GM12878 (cell line): ENCODE measurements around the gene SLC35A5. TPM values are rescaled to one million over a fixed set of nuclear protein-coding genes. Genes with fewer than 3 reads are reported as not detected.

Experiments
- ATAC-seq: fragments of 200-7000 bp; cut with Tn5 transposase; 3 replicates; pipeline ENCODE4 v1.9.1; 2020; ENCODE audit warnings: mild to moderate bottlenecking, moderate library complexity
- BruUV-seq: library from RNA; stranded (reverse); fragments of 400-500 nt; replicated peaks from 2 replicates; lab custom pipeline; 2021; lab: Mats Ljungman, UMichigan
- CTCF ChIA-PET: fragments of 300-600 bp; sonication (Branson Sonifier 250); formaldehyde crosslinking; extraction: SDS; loops from one replicate; lab custom pipeline; 2021; ENCODE audit warnings: inconsistent platforms; lab: Yijun Ruan, JAX
- POLR2A ChIA-PET: fragments of 350-600 bp; formaldehyde crosslinking; extraction: SDS; loops from one replicate; lab custom pipeline; 2021; ENCODE audit warnings: inconsistent platforms; lab: Charles Lee
- RAD21 ChIA-PET: fragments of 300-600 bp; sonication (Branson Sonifier 250); formaldehyde crosslinking; loops from one replicate; lab custom pipeline; 2023; ENCODE audit warnings: antibody characterized with exemption; ENCODE audit not compliant: unreplicated experiment; lab: Charles Lee
- SMC1A ChIA-PET: fragments of 300-600 bp; sonication (Branson Sonifier 250); formaldehyde crosslinking; loops from one replicate; lab custom pipeline; 2023; ENCODE audit not compliant: unreplicated experiment, uncharacterized antibody; lab: Charles Lee
- DNase-seq: peaks from one replicate; pipeline ENCODE4 v3.0.0-alpha.2; 2011; ENCODE audit warnings: low read depth, low spot score
- FAIRE-seq: peaks from 3 replicates; lab custom pipeline; 2011; peaks lifted over from hg19 to GRCh38; lab: Jason Lieb, UNC
- H2AFZ ChIP-seq: 2 replicates; pipeline ENCODE4 v1.6.0; 2011; ENCODE audit warnings: low read depth, low read length, control low read depth; ENCODE audit not compliant: control insufficient read depth
- H3K27ac ChIP-seq: 2 replicates; pipeline ENCODE4 v1.5.1; 2011; ENCODE audit warnings: control low read depth; ENCODE audit not compliant: control insufficient read depth, insufficient read depth
- H3K27me3 ChIP-seq, 2 experiments: replicated peaks in 1 of 2; 2 replicates each; pipeline versions ENCODE4 v1.6.0 to v1.6.1; 2011; ENCODE audit warnings: low read length in 1 of 2; ENCODE audit not compliant: control insufficient read depth in 2 of 2, insufficient read depth in 2 of 2
- H3K36me3 ChIP-seq, 2 experiments: 2 replicates each; pipeline ENCODE4 v1.5.1; 2011; ENCODE audit warnings: low read length in 1 of 2; ENCODE audit not compliant: control insufficient read depth in 2 of 2, insufficient read depth in 2 of 2
- H3K4me1 ChIP-seq: 2 replicates; pipeline ENCODE4 v1.6.1; 2011; ENCODE audit warnings: mild to moderate bottlenecking, low read length, moderate library complexity, mixed read lengths; ENCODE audit not compliant: control insufficient read depth, insufficient read depth
- H3K4me2 ChIP-seq: 2 replicates; pipeline ENCODE4 v1.6.0; 2011; ENCODE audit warnings: control low read depth; ENCODE audit not compliant: control insufficient read depth, insufficient read depth
- H3K4me3 ChIP-seq: fragments of 200-600 bp; sonication (generic); 2 replicates; pipeline ENCODE4 v1.5.1; 2016
- H3K79me2 ChIP-seq: 2 replicates; pipeline ENCODE4 v1.6.0; 2011; ENCODE audit warnings: low read length; ENCODE audit not compliant: control insufficient read depth, insufficient read depth
- H3K9ac ChIP-seq: 2 replicates; pipeline ENCODE4 v1.8.0; 2011; ENCODE audit warnings: low read length, control low read depth, mixed read lengths; ENCODE audit not compliant: control insufficient read depth, insufficient read depth
- H3K9me3 ChIP-seq: replicated peaks from 3 replicates; pipeline ENCODE4 v1.5.1; 2011; ENCODE audit warnings: mild to moderate bottlenecking, low read length; ENCODE audit not compliant: control insufficient read depth, insufficient read depth
- H4K20me1 ChIP-seq: 2 replicates; pipeline ENCODE4 v1.6.0; 2011; ENCODE audit not compliant: control insufficient read depth, insufficient read depth
- BRCA1 ChIP-seq: IDR thresholded peaks from 2 replicates; pipeline ENCODE4 v1.6.1; 2011; ENCODE audit warnings: low read depth, low read length, improper control_type of control experiment
- CBFB ChIP-seq: IDR thresholded peaks from 2 replicates; pipeline ENCODE4 v1.6.1; 2016; ENCODE audit warnings: antibody characterized with exemption, low read depth
- CHD4 ChIP-seq: fragments of 200-600 bp; sonication (generic); IDR thresholded peaks from 2 replicates; pipeline ENCODE4 v1.6.1; 2016; ENCODE audit warnings: mild to moderate bottlenecking
- CTCF ChIP-seq, 3 experiments: IDR thresholded peaks in 2 of 3; conservative IDR thresholded peaks in 1 of 3; 2 replicates each; pipeline ENCODE4 v1.5.1; 2011; ENCODE audit warnings: low read depth in 3 of 3, low read length in 3 of 3, mild to moderate bottlenecking in 3 of 3, control low read depth in 2 of 3, moderate library complexity in 2 of 3, inconsistent platforms in 1 of 3, mixed read lengths in 1 of 3; ENCODE audit not compliant: control insufficient read depth in 2 of 3, insufficient read depth in 1 of 3; ENCODE audit errors: extremely low read depth in 1 of 3
- ESRRA ChIP-seq: IDR thresholded peaks from 2 replicates; pipeline ENCODE4 v1.6.1; 2012; ENCODE audit warnings: mild to moderate bottlenecking, low read length, improper control_type of control experiment
- GABPA ChIP-seq: IDR thresholded peaks from 2 replicates; pipeline ENCODE4 v1.6.1; 2014; ENCODE audit warnings: antibody characterized with exemption, low read depth, mild to moderate bottlenecking, inconsistent platforms
- GATAD2B ChIP-seq: fragments of 450-650 bp; conservative IDR thresholded peaks from 2 replicates; pipeline ENCODE4 v1.6.1; 2017; ENCODE audit warnings: low read depth, mild to moderate bottlenecking, moderate library complexity
- HCFC1 ChIP-seq: fragments of 150-350 bp; IDR thresholded peaks from 2 replicates; pipeline ENCODE4 v1.6.1; 2014; ENCODE audit warnings: low read length
- PAX8 ChIP-seq: fragments of 450-650 bp; IDR thresholded peaks from 2 replicates; pipeline ENCODE4 v1.6.1; 2017; ENCODE audit warnings: mild to moderate bottlenecking, moderate library complexity
- RCOR1 ChIP-seq: conservative IDR thresholded peaks from 2 replicates; pipeline ENCODE4 v1.6.1; 2012; ENCODE audit warnings: low read depth, low read length, improper control_type of control experiment
- SMAD5 ChIP-seq: IDR thresholded peaks from 2 replicates; pipeline ENCODE4 v1.6.1; 2016; ENCODE audit warnings: antibody characterized with exemption, low read depth
- TAF1 ChIP-seq: IDR thresholded peaks from 2 replicates; pipeline ENCODE4 v1.6.1; 2011; ENCODE audit warnings: mild to moderate bottlenecking, low read depth, low read length, borderline replicate concordance
- TCF7 ChIP-seq: IDR thresholded peaks from 2 replicates; pipeline ENCODE4 v1.6.1; 2014; ENCODE audit warnings: antibody characterized with exemption, borderline replicate concordance
- ZBTB40 ChIP-seq: fragments of 450-650 bp; IDR thresholded peaks from 2 replicates; pipeline ENCODE4 v1.6.1; 2016; ENCODE audit warnings: mild to moderate bottlenecking, moderate library complexity, borderline replicate concordance
- WGBS: methylation state at CpG from one replicate; pipeline ENCODE4 v1.1.6; 2016; ENCODE audit warnings: low lambda C conversion rate; ENCODE audit not compliant: insufficient replicate concordance, insufficient coverage; ENCODE audit errors: missing lambda C conversion rate; 5-methylcytosine and 5-hydroxymethylcytosine counted together
- in situ Hi-C: fragments of 300-500 bp; cut with MboI; formaldehyde crosslinking; loops from 9 replicates; pipeline ENCODE4 v1.14.3; 2018; ENCODE audit warnings: mixed read lengths
- intact Hi-C: fragments of 100-400 bp; cut with micrococcal nuclease; formaldehyde crosslinking; loops from one replicate; pipeline ENCODE4 v1.14.2; 2022; ENCODE audit not compliant: unreplicated experiment
- polyA plus RNA-seq, 11 experiments: library from polyadenylated mRNA; depleted of rRNA in 4 of 11; unstranded in 6 of 11; stranded (reverse) in 5 of 11; fragments of >200 nt; fragmentation: Nextera tagmentation in 4 of 11; fragmentation: Illumina TruSeq in 1 of 11; extraction: Ambion mirVana in 4 of 11; extraction: Trizol in 1 of 11; gene quantifications; 1 replicate in 1 of 11; 2 replicates in 10 of 11; pipeline versions ENCODE4 v1.2.1 to v1.2.3, GENCODE V29; 2011 to 2016; ENCODE audit warnings: inconsistent platforms in 2 of 11, missing spikeins in 2 of 11, low read depth in 1 of 11
- total RNA-seq, 4 experiments: library from RNA; depleted of rRNA in 3 of 4; stranded (reverse); fragments of >200 nt in 3 of 4; fragmentation: Illumina TruSeq in 1 of 4; extraction: Trizol in 1 of 4; gene quantifications; 2 replicates each; pipeline versions ENCODE4 v1.2.1 to v1.2.3, GENCODE V29; 2013 to 2021
- TF ChIP-seq, protein P1 (sequence below): IDR thresholded peaks from 2 replicates; pipeline ENCODE4 v1.6.1; 2012; ENCODE audit warnings: low read length, inconsistent platforms
- TF ChIP-seq, protein P2 (sequence below): IDR thresholded peaks from 2 replicates; pipeline ENCODE4 v1.6.1; 2012; ENCODE audit warnings: low read depth, low read length, improper control_type of control experiment
- TF ChIP-seq, protein P3 (sequence below): IDR thresholded peaks from 2 replicates; pipeline ENCODE4 v1.6.1; 2012; ENCODE audit warnings: low read depth, low read length, improper control_type of control experiment

Gene SLC35A5
- total and polyA plus RNA-seq, 10 of the 15 experiments (the other 5 are each of a cell fraction or from before 2014, with no cell fraction given) = 10.9 to 38.1 (median 16.0) TPM

GRCh38 chr3:112579697-112580096 is 17.9 kb downstream of the SLC35A5 start:
- Histone ChIP-seq H3K9me3 (no peaks in the 10 kb centered on the region), H3K4me2 (no peak overlapping the region), H3K79me2 (no peaks in the 10 kb centered on the region), H2AFZ (no peak overlapping the region), H3K4me1 (no peaks in the 10 kb centered on the region), H3K27me3 (no peaks in the 10 kb centered on the region), H3K4me3 (no peak overlapping the region), H3K9ac (no peak overlapping the region), H4K20me1 (no peaks in the 10 kb centered on the region), H3K36me3 (peaks cover 0 to 9% of the 10 kb centered on the region in 2 experiments; a peak in 2 of 4 replicates), H3K27ac (no peak overlapping the region)
- SMC1A ChIA-PET = interaction anchor here (0.7 to 2.6 kb wide), 5 partner anchors 8 to 468 kb away, joined by 3 to 13 read pairs (median 3); no protein-coding TSS in a partner anchor
- WGBS = 100% methylated on average over 3 of the region's 3 CpGs
- POLR2A ChIA-PET = no interaction called here
- in situ Hi-C loops = no loop called here
- intact Hi-C loops = loop anchor here (5.0 kb wide), 1 partner anchor 398 kb away; the partner anchor contains the start of gene CD200R1
- RAD21 ChIA-PET = no interaction called here
- no peak for ATAC-seq
- CTCF ChIA-PET = interaction anchor here (0.8 to 1.6 kb wide), 4 partner anchors 12 to 64 kb away, joined by 3 to 8 read pairs (median 3); no protein-coding TSS in a partner anchor
- DNase-seq = no peak
- no TSS peak for BruUV-seq
- no peak for FAIRE-seq
- TF ChIP-seq, protein P1, sequence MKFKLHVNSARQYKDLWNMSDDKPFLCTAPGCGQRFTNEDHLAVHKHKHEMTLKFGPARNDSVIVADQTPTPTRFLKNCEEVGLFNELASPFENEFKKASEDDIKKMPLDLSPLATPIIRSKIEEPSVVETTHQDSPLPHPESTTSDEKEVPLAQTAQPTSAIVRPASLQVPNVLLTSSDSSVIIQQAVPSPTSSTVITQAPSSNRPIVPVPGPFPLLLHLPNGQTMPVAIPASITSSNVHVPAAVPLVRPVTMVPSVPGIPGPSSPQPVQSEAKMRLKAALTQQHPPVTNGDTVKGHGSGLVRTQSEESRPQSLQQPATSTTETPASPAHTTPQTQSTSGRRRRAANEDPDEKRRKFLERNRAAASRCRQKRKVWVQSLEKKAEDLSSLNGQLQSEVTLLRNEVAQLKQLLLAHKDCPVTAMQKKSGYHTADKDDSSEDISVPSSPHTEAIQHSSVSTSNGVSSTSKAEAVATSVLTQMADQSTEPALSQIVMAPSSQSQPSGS = no peak
- TF ChIP-seq PAX8 (no peak), CTCF (IDR thresholded peaks at IDR 0.05 in 2 of 3, conservative IDR thresholded peaks at IDR 0.05 in 1 of 3; ENCODE audit: control insufficient read depth in 2 of 3, extremely low read depth in 1 of 3, insufficient read depth in 1 of 3, low read depth in 3 of 3, low read length in 3 of 3) (no peak), CHD4 (no peak), SMAD5 (no peak), TCF7 (no peak), CBFB (no peak), TAF1 (no peak), GABPA (no peak), ZBTB40 (no peak), RCOR1 (no peak), ESRRA (no peak), BRCA1 (no peak), HCFC1 (no peak), GATAD2B (no peak)
- TF ChIP-seq, protein P2, sequence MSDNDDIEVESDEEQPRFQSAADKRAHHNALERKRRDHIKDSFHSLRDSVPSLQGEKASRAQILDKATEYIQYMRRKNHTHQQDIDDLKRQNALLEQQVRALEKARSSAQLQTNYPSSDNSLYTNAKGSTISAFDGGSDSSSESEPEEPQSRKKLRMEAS = no peak
- TF ChIP-seq, protein P3, sequence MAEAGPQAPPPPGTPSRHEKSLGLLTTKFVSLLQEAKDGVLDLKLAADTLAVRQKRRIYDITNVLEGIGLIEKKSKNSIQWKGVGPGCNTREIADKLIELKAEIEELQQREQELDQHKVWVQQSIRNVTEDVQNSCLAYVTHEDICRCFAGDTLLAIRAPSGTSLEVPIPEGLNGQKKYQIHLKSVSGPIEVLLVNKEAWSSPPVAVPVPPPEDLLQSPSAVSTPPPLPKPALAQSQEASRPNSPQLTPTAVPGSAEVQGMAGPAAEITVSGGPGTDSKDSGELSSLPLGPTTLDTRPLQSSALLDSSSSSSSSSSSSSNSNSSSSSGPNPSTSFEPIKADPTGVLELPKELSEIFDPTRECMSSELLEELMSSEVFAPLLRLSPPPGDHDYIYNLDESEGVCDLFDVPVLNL = no peak
